ENCODE results near the gene EID2. TPM values are rescaled to one million over a fixed set of nuclear protein-coding genes. Genes with fewer than 3 reads are reported as not detected.

Gene EID2
- total and polyA plus RNA-seq, 2 of the 4 experiments (the other 2 are of a cell fraction): 5.7 to 9.8 TPM

GRCh38 chr19:39500543-39500942, 39.4 kb downstream of the EID2 start:
- CTCF ChIA-PET: interaction anchor here (0.6 kb wide), 1 partner anchor 32 kb away, joined by 3 read pairs; the partner anchor contains the start of gene EID2B
- peaks cover 45% of the 10 kb centered on the region for H3K27me3 ChIP-seq (ENCODE audit: control insufficient read depth, insufficient read depth, low read length)

More at GRCh38 chr19:39500543-39500942, 39.4 kb downstream of the EID2 start:
- H3K79me1 ChIP-seq (ENCODE audit: low read depth in 1 of 2, low read length in 2 of 2): no peaks in the 10 kb centered on the region
- H2BK15ac ChIP-seq (ENCODE audit: low read depth, low read length): no peak overlapping the region
- no peak overlapping the region for H2BK120ac ChIP-seq (ENCODE audit: low read depth, low read length)
- no peaks in the 10 kb centered on the region for H3K9me3 ChIP-seq (ENCODE audit: control insufficient read depth, insufficient read depth, low read length)
- H3K18ac ChIP-seq (ENCODE audit: low read depth, low read length): no peak overlapping the region
- H3K14ac ChIP-seq (replicated peaks; ENCODE audit: low read depth, low read length): no peak overlapping the region
- DNase-seq: no peak
- no peak overlapping the region for H3K4me2 ChIP-seq (ENCODE audit: low read depth, low read length)
- no peak overlapping the region for H3K9ac ChIP-seq (ENCODE audit: low read depth, low read length)
- no peak overlapping the region for H2AK9ac ChIP-seq (replicated peaks; ENCODE audit: low read depth, low read length, poor library complexity)
- no peak overlapping the region for H2AK5ac ChIP-seq (ENCODE audit: low read depth, low read length)
- H2BK5ac ChIP-seq (ENCODE audit: low read depth, low read length, poor library complexity, severe bottlenecking): no peak overlapping the region
- TF ChIP-seq ELK1 (IDR thresholded peaks at IDR 0.05; ENCODE audit: borderline replicate concordance, low read depth, low read length): no peak
- no peak for TF ChIP-seq RCOR1 (IDR thresholded peaks at IDR 0.05; ENCODE audit: insufficient replicate concordance, low read length)
- no peak for TF ChIP-seq MAZ (IDR thresholded peaks at IDR 0.05; ENCODE audit: borderline replicate concordance, low read depth, low read length)
- TF ChIP-seq CHD1 (IDR thresholded peaks at IDR 0.05; ENCODE audit: low read depth, low read length): no peak
- no peak for TF ChIP-seq BHLHE40 (IDR thresholded peaks at IDR 0.05; ENCODE audit: low read depth, low read length)
- TF ChIP-seq RFX5 (IDR thresholded peaks at IDR 0.05; ENCODE audit: low read depth, low read length): no peak
- TF ChIP-seq CTCF (conservative IDR thresholded peaks at IDR 0.05; ENCODE audit: low read depth, low read length): no peak
- no peak for TF ChIP-seq POLR2A (IDR thresholded peaks at IDR 0.05; ENCODE audit: low read depth, low read length)
- no peak for TF ChIP-seq MAFK (IDR thresholded peaks at IDR 0.05; ENCODE audit: low read depth, low read length)
- TF ChIP-seq USF2 (IDR thresholded peaks at IDR 0.05; ENCODE audit: low read depth, low read length): no peak
- no peak for TF ChIP-seq CEBPB (IDR thresholded peaks at IDR 0.05; ENCODE audit: low read depth, low read length)
- no peak for TF ChIP-seq MXI1 (IDR thresholded peaks at IDR 0.05; ENCODE audit: borderline replicate concordance, low read depth, low read length)
- no peak for TF ChIP-seq FOS (IDR thresholded peaks at IDR 0.05; ENCODE audit: low read depth, low read length)
- no peak for TF ChIP-seq SMC3 (IDR thresholded peaks at IDR 0.05; ENCODE audit: low read depth, low read length)
- no peak for TF ChIP-seq NFE2L2 (IDR thresholded peaks at IDR 0.05; ENCODE audit: low read depth, low read length)
- no peak for TF ChIP-seq RAD21 (IDR thresholded peaks at IDR 0.05; ENCODE audit: low read length)
- H2AFZ ChIP-seq (replicated peaks; ENCODE audit: low read length, poor library complexity): no peak overlapping the region
- no peak overlapping the region for H3K27ac ChIP-seq (ENCODE audit: insufficient read depth, low read length)
- in situ Hi-C loops (cut with MboI; ENCODE audit: low sequenced_read_pairs): no loop called here
- H2BK20ac ChIP-seq (ENCODE audit: low read depth, low read length): no peak overlapping the region
- no TSS peak for BruUV-seq (replicated peaks)
- no peak overlapping the region for H4K91ac ChIP-seq (ENCODE audit: insufficient read depth, low read depth, low read length)
- H3K4me1 ChIP-seq (ENCODE audit: control insufficient read depth, insufficient read depth, low read length): peaks cover 3% of the 10 kb centered on the region; the same call in 1 of the 2 replicates
- no CpG with 5 or more reads among the region's 4 CpGs for WGBS, 2 experiments (ENCODE audit: extremely low coverage in 2 of 2, insufficient read length in 1 of 2)
- H3K56ac ChIP-seq (ENCODE audit: extremely low read depth, insufficient read depth, low read length): no peak overlapping the region
- no peak overlapping the region for H3K4me3 ChIP-seq (ENCODE audit: insufficient read depth, low read depth, low read length)
- no peak overlapping the region for H3K23ac ChIP-seq (ENCODE audit: low read depth, low read length)
- H4K8ac ChIP-seq (ENCODE audit: low read depth in 2 of 2, low read length in 2 of 2): no peak overlapping the region
- no peaks in the 10 kb centered on the region; the same call in 1 of the 2 replicates for H3K9me1 ChIP-seq (ENCODE audit: insufficient read depth, low read length)
- H3K36me3 ChIP-seq (ENCODE audit: control insufficient read depth, insufficient read depth, low read length): no peaks in the 10 kb centered on the region
- no peak overlapping the region for H4K5ac ChIP-seq (ENCODE audit: low read depth, low read length)
- no peak overlapping the region for H3K4ac ChIP-seq (ENCODE audit: low read depth, low read length)
- no peak for ATAC-seq (ENCODE audit: low read depth)
- POLR2A ChIA-PET (ENCODE audit: unreplicated experiment): no interaction called here
- intact Hi-C loops (cut with micrococcal nuclease): no loop called here
- dilution Hi-C loops (cut with HindIII; ENCODE audit: low sequenced_read_pairs, unreplicated experiment): no loop called here
- H4K20me1 ChIP-seq (ENCODE audit: insufficient read depth, low read length): no peaks in the 10 kb centered on the region

Data from IMR-90 (cell line).